Neural progenitor cell (in vitro differentiated cells): ENCODE results near the gene CYFIP1.

Experiments
- CTCF ChIP-seq: fragments of 200-600 bp; sonication (generic); IDR thresholded peaks from 2 replicates; pipeline ENCODE4 v1.5.1; 2017; ENCODE audit warnings: antibody characterized with exemption, mild to moderate bottlenecking
- EZH2 ChIP-seq: fragments of 200-600 bp; sonication (generic); IDR thresholded peaks from 2 replicates; pipeline ENCODE4 v1.6.1; 2017; ENCODE audit warnings: antibody characterized with exemption, mild to moderate bottlenecking, moderate library complexity
- EZH2phosphoT487 ChIP-seq: fragments of 200-600 bp; sonication (generic); IDR thresholded peaks from 2 replicates; pipeline ENCODE4 v1.6.1; 2017; ENCODE audit warnings: antibody characterized with exemption

- TF ChIP-seq CTCF (no peak), EZH2 (no peak), EZH2phosphoT487 (no peak)
Observed at GRCh38 chr15:22918056-22918455, 62.1 kb downstream of the CYFIP1 start.
